Stimulated activated CD4-positive, alpha-beta T cell treated with anti-CD3 and anti-CD28 coated beads, Interleukin-1b, Interleukin-23, amount 100 ng/mL, for 1 hour (primary cell): ENCODE results near the gene WDR26.
"Not testable (repeated sequence)": the region's sequence is repeated elsewhere in the genome, so short reads cannot be mapped to it uniquely, and the experiment has no call there.

Source experiments
- DNase-seq, 2 donors: peaks; one replicate each; pipeline ENCODE4 v3.0.0-alpha.2; 2020; ENCODE audit warnings: low read depth in 2 of 2

The WDR26 gene

DNA sequence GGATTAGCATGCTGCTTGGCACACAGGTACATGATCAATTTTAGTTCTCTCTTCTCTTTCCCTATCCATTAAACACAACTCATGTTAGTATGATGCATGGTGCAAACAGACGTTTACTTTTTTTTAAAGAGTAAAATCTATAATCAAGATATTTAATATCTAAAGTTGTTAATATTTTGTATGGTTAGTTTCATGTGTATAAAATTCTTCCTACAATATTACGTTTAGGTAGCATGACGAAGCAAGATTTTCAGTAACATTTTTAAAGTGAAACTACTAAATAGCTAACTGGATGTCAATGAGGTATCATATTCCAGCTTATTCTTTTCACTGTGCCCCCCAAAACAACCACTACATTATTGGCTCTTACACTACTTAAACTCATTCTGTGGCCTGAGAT, 41.3 kb downstream of the WDR26 start:
- DNase-seq = no peak

DNA sequence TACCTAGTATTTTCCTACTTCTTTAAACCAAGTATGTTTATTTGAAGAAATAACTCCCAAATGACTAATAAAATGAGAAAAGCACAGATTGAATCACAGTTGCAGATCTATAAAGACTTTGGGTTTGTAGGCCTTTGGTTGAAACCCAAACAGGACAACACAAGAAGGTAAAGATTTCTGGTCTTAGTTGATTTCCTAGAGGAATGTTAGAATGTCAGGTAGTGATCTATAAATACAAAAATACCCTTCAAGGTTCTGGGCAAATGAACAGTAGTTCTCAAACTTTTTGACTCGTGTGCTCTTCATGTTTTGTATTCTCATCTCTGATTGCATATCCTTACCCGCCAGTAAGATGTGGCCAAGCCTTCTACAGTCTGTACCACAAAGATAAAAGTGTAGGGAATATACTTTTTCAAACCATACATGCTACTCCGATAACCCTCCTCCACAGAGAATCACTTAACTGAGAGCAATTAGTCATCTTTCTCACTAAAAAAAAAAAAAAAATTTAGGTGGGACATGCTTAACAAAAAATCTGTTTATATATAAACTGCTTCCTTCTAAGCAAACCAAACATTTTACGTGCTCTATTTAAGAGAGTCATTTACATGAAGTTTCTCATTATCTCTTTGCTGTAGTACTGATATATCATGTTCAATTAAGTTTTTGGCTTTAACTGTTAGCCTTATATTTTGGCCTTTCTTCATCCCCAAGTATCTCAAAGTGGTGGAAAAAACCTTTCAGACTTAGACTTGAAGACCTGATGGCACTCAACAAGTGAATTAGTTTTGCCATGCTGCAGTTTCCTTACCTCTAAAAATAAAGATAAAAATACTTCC, 42.0 kb downstream of the WDR26 start:
- no peak for DNase-seq

DNA sequence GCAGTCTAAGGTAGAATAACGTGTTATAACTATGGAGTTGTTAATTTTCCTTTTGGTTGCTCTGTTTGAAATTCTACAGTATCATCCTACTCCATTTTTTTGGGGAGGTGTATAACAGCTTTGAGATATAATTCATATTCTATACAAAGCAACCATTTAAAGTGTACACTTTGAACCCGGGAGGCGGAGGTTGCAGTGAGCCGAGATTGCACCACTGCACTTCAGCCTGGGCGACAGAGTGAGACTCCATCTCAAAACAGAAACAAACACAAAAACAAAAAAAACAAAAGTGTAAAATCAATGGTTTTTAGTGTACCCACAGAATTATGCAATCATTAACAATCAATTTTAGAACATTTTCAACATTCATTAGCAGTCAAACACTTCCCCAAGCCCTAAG, 44.1 kb downstream of the WDR26 start:
- DNase-seq = no peak

DNA sequence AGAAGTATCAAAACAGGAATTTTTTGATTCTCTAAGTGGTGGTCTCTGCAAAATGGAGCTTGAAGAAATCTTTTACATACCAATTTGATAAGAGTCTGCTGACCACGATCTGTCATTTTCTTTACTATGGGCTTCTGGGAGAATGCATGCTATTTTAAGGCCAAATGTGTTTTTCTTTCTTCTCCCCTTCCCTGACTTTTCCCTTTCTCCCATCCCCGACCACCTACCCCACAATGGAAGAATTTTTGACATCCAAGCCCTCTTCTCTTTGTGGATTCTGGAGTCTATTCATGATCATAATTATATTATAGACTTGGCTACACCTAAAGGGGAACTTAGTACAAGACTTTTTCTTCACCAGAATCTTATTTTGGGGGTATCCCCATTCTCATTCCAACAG, 46.7 kb downstream of the WDR26 start:
- no peak for DNase-seq

DNA sequence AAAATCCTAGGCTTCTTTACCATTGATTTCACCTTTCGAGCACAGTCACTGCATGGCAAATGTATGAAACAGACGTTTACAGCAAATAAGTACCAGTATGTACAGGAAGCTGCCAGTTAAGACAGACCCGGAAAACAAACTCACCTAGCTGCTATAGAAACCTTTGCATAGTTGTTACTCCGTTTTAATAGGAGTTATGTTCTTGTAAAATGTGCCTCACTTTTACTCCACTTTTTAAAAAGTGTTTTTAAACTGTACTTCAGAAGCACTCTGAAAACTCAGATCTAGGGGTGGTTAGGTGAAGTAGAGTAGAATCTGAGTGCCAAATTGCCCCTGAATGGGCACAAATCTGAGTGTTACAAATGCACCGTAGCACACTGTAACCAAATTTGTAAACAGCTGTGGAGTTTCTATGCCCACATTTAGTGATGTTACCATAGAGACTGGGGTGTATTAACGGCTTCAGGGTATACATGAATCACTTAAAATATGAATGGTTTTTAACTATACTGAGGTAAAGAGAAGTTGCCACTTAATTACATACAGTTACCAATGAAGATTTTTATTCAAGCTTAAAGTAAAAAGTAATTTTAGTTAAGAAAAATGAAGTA, 47.2 kb downstream of the WDR26 start:
- DNase-seq = no peak

DNA sequence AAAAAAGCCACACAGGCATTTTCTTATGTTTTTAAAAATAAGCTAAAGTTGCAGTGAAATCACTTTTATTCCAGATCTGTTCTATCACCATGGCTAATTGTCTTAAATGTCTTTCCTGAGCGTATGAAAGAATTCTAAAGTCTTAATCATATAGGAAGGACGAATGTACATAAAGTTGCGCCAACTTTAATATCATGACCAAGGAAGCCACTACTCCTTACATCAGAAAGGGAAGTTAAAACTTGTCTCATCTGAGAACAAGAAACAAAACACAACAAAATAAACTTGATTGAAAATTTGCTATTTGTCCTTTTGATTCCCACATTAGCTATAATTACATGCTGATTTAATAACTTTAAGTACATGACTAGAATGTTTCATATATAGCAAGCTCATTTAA, 51.4 kb downstream of the WDR26 start:
- no peak for DNase-seq

DNA sequence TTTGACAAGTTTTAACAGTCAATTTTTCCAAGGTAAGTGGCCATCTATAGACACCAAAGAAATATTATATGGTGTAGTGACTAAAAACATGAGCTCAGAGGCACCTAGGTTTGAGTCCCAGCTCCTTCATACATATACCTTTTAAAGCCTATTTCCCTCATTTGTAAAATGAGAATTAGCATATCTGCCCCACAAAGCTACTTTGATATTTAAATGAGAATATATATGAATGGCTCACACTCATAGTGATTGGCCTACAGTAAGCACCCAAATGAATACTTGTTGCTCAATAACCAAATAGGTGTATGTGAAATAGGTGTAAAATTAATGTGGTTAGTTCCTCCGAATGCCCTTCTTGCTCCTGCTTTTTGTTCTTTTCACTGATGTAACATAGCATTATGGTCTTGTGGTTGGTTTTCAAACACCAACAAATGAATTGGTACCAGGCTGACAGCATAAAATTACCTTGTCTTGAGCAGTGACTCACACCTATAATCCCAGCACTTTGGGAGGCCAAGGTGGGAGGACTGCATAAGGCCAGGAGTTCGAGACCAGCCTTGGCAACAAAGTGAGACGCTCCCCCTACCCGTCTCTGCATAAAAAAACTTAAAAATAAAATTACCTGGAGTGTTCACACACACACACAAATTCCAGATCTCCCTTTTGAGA, 52.6 kb downstream of the WDR26 start:
- DNase-seq = no peak

DNA sequence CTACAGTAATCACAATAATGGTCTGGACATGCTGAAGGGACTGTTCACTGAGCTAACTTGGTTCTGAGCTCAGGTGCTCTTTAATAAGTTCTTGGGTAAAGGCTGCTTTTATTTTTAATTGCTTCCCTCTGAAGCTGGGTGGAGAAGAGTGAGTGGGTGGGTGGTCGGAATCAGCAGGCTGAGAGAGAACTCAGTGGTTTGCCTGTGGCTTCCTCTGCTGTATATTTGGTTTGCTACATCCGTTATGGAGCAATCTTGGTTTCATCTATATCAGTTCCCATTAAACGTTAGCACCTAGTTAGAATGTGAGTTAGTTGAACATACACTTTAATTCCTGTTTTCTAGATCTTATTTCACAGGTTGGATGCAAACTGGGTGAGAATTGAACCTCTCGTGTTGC, 54.6 kb downstream of the WDR26 start:
- DNase-seq = peak in 1 of 2 donors; percentile 6

DNA sequence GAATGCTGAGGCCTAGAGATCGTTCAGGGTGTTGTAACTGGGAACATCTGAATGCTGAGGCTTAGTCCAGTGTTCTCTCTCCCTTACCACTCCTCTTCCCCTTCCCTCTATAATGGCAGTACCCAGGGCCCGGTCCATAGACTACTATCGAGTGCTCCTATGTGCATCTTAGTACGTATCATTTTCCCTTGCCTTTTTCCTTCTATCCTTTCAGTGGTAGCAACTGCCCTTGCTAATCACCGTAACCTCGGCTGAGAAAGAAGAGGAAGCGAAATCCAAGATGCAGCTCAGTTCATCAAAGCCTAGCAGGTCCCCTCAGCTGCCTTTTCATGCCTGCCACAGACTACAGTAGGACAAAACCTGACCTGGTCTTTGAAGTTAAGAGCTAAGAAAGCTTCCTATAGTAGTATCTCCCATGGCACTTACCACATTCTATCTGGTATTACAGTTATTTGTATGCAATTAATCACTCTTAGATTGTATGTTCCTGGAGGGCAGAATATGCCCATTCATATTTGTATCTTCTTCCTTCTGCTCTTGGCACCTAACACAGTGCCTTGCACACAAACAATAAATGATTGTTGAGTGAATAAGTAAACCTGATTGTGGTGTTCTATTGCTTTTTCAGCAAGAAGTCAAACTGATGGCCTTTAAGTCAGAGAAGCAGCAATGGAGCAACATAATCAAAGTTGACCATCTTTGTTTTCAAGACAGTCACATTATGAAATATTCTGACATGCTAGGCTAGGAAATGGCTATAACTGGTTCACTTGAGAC, 55.6 kb downstream of the WDR26 start:
- no peak for DNase-seq

DNA sequence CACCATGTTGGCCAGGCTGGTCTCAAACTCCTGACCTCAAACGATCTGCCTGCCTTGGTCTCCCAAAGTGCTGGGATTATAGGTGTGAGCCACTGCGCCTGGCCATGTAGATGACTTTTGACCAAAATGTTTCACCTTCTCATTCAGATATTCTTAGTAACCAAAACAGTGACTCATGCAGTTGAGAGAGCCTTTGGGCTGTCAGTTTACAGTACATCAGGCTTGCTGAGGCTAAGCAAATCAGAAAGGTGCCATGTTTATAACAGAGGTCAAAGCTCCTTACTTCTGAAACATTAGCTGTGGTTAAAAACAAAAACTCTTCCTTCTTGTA, 57.0 kb downstream of the WDR26 start:
- DNase-seq = no peak

DNA sequence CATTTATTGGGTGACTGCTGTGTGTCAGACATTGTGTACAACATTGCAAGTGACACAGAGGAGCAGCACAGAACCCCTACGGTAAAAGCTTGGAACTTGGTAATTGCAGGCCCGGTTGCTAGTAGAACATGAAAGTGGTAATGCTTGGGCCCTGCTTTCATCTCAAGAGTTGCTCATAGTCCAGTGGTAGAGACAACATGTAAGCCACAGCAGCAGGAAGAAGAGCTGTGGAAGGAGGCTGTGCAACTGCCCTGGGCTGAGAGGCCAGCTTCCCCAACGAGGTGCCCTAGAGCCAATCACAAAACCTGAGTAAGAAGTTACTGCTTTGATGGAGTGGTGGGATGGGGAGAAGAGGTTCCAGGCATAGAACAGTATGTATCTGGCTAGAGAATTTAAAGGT, 59.5 kb downstream of the WDR26 start:
- DNase-seq = no peak

DNA sequence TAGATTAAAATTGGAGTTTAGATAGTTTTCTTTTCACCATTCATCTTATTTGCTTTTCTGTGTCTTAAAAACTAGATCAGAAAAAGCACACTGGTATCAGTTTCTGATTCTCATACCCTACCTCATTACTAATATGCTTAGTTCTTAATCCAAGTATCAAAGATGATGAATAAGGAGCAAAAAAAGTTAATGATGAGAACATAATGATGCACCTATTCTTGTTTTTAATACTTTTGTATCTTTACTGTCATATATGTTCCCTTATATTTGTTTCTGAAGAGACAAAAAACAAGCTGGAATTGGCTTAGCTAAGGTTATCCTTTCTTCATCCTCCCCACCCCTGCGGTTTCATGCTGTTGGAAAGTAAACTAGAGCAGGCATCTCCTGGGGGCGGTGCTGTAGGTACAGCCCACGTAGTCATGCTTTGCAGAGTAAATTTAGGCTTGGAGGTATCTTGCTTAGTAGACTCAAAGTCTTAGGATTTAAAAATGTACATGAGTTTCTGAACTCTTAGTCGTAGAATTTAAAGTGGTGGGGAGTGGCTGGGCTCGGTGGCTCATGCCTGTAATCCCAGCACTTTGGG, 61.5 kb downstream of the WDR26 start:
- no peak for DNase-seq

DNA sequence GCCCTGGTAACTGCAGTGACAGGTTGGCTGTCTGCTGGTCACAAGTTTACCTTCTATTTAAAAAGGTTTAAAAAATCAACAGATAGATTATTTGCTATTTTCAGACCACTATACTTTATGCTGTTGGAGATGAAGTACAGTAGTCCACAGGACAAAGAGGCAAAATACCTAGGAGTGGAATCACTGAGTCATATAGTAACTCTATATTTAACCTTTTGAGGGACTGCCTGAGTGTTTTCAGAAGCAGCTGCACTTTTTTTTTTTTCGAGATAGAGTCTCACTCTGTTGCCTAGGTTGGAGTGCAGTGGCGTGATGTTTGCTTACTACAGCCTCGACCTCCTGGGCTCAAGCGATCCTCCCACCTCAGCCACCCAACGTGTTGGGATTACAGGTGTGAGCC, 66.2 kb downstream of the WDR26 start:
- no peak for DNase-seq

DNA sequence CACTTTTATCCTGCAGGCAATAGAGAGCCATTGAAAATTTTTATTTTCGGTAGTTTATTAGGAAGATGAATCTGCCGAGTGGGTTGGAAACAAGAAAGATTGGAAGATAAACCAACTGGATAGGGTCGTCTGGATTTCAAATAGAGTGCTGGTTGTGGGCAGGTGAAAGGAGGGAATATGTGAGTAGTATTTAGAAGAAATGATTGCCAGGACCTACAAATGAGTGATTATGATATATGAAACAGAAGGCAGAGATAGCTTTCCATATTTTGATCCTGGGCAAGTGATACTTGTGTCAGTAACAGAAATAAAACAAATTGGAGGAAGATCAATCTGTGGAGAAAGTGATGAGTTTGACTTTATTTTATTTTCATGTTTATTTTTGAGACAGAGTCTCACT, 75.4 kb downstream of the WDR26 start:
- DNase-seq = no peak

DNA sequence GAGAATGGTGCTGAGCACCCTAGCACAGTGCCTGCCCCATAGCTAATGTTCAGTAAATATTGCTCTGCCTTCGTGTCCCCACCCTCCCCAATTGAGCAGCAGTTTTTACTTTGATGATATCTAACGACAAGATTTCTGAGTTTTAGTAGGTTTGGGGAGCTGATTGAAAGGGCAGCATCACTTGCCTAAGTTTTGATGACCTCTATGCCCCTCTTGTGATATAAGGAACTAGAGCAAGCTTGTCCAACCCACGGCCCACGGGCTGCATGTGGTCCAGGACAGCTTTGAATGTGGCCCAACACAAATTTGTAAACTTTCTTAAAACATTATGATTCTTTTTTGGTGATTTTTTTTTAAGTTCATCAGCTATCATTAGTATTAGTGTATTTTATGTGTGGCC, 76.4 kb downstream of the WDR26 start:
- no peak for DNase-seq

DNA sequence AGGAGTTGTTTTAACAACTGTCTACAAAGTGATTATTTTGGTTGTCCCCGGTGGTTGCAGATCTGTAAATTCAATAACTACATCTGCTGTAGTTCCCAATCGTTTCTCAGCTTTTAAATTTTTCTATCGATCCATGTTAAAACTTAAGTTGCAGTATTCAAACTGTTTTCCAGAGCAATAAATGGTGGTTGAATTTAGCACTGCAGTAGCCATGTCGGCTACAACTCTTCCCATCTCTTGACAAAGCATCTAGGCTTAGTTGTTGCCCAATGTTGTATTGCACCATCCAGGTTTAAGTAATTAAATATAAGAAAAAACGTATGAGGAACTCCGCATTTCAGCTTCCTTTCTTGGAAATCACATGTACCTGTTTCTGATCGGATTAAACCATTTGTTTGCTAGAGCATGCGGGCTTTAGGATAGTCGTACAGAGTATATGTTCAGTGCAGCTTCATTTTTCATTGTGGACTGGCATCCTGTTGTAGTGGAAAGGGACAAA, 76.9 kb downstream of the WDR26 start:
- DNase-seq = no peak

DNA sequence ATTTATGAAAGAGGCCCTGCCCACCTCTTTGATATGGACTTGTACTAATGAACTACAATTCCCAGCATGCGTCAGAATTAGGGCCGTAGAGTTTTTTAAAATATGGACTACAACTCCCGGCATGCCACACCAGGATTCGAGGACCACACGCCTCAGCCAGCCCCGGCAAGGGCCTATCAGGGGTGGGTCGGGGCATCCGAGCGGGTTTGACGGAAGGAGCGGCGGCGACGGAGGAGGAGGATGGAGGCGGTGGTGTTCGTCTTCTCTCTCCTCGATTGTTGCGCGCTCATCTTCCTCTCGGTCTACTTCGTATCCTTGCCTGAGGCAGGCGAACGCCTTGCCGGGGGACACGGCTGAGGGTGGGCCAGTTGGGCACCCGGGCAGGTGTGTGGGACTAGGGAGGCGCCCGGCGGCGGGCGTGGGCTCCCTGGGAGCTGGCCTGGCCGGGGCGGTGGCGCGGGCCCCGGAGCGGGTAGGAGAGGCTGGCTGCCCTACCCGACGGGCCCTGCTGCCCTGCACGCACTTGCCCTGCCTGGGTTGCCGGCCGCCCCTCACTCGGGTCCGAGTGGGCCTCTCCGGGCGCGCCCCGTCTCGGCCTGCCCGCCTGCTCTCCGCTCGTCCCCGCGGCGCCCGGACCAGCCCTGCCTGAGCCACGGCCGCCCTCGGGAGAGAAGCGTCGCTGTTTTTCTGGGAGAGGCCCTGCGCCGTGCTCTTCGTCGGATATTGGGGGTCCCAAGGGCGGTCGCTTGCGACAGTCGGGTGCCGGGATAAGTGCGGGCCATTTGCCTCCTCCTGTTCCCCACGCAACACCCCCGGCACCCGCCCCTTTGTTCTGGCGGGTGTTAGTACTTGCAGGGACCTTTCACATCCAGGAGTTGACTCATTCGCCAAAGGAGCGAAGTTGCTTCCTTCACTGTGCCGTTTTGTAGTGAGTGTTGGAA, 77.6 kb downstream of the WDR26 start, which contains the start of gene CNIH4:
Gene CNIH4, plus strand, starts transcription at position 195 of the 941 bp plus-strand sequence. Its CDS starts 46 bp downstream, at position 241.
- peak; percentile 72 to 73 for DNase-seq

DNA sequence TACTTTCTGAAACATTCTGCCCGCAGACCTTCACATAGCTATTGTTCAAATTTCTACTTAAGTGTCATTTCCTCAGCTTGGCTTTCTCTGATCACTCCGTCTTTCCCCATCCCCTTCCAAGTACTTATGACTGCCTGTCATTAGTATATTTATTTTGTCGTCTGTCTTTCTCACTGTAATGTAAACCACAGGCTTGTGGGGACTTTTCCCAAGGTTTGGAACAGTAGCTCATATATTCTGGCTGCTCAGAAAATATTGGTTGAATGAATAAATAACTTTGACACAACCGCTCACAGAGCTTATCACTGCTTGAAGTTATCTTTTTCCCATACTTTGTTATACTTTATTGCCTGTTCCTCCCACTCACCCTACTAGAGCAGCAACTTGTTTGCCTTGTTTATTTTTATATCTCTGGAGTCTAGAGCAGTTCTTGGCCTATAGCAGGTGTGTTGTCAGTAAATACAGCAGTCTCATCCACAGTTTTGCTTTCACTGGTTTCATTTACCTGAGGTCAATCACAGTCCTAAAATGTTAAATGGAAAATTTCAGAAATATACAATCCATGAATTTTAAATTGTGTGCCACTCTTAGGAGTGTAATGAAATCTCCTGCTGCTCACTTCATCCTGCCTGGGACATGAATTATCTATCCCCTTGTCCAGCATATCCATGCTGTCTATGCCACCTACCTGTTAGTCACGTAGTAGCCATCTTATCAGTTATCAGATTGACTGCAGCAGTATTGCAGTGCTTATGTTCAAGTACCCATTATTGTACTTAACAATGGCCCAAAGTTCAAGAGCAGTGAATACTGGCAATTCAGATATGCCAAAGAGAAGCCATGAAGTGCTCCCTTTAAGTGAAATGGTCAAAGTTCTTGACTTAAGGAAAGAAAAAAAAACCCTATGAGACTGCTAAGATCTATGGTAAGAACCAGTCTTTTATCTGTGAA, 80.3 kb downstream of the WDR26 start:
- DNase-seq = no peak

DNA sequence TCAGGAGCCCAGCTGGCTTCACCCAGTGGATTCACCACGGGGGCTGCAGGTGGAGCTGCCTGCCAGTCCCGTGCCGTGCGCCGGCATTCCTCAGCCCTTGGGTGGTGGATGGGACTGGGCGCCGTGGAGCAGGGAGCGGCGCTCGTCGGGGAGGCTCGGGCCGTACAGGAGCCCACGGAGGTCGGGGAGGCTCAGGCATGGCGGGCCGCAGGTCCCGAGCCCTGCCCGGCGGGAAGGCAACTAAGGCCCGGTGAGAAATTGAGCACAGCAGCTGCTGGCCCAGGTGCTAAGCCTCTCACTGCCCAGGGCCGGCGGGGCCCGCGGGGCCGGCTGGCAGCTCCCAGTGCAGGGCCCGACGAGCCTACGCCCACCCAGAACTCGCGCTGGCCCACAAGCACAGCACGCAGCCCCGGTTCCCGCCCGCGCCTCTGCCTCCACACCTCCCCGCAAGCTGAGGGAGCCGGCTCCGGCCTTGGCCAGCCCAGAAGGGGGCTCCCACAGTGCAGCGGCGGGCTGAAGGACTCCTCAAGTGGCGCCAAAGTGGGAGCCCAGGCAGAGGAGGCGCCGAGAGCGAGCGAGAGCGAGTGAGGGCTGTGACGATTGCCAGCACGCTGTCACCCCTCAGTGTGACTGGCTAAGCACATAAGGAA, 82.0 kb downstream of the WDR26 start:
- DNase-seq = not testable (repeated sequence)
